Superior temporal gyrus (tissue), 1 donor: Measurements from ENCODE around the gene CHID1.

ENCODE experiments used
- DNase-seq: peaks from one replicate; pipeline ENCODE4 v3.0.0-alpha.2; 2016; ENCODE audit errors: extremely low spot score

Gene CHID1

GRCh38 chr11:824292-824880, 86.2 kb downstream of the CHID1 start:
- DNase-seq, result peak; percentile 50

GRCh38 chr11:823441-824291, 86.9 kb downstream of the CHID1 start:
- DNase-seq, result no peak

GRCh38 chr11:821512-822371, 88.9 kb downstream of the CHID1 start:
- DNase-seq, result no peak

GRCh38 chr11:820655-821511, 89.7 kb downstream of the CHID1 start:
- no peak for DNase-seq

GRCh38 chr11:819943-820649, 90.5 kb downstream of the CHID1 start:
- DNase-seq, result peak; percentile 25

GRCh38 chr11:819129-819931, 91.3 kb downstream of the CHID1 start:
- peak; percentile 90 for DNase-seq

- DNase-seq, result no peak
These were observed 92.0 kb downstream of the CHID1 start, which contains the start of gene PNPLA2 for GRCh38 chr11:818396-819128. PNPLA2 (plus strand) TSS chr11:818914; CDS start chr11:819719, 805 bp downstream.
